Measurements from ENCODE around the gene RTL5. TPM values are rescaled to one million over a fixed set of nuclear protein-coding genes. Genes with fewer than 3 reads are reported as not detected.

RTL5 gene
- total RNA-seq, 2 donors from 2014 or later: 1.5 to 3.0 TPM

DNA sequence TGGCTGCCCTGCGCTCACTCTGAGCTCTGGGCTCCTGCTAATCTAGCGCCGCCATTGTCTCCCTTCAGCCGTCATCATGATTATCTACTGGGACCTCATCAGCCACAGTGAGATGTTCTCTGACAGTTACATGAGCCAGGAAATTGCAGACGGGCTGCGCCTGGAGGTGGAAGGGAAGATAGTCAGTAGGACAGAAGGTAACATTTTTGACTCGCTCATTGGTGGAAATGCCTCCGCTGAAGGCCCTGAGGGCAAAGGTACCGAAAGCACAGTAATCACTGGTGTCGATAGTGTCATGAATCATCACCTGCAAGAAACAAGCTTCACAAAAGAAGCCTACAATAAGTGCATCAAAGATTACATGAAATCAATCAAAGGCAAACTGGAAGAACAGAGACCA lies 28.1 kb upstream of the RTL5 start:
- H3K4me1 ChIP-seq: no peaks in the 10 kb centered on the region
- no peak overlapping the region for H3K4me3 ChIP-seq
- no peak overlapping the region for H3K27ac ChIP-seq
- no peaks in the 10 kb centered on the region for H3K9me3 ChIP-seq
- H3K36me3 ChIP-seq: no peaks in the 10 kb centered on the region
- DNase-seq (ENCODE audit: low spot score): no peak
- no peak for TF ChIP-seq CTCF (IDR thresholded peaks at IDR 0.05)
- no peaks in the 10 kb centered on the region for H3K27me3 ChIP-seq

- H3K27ac ChIP-seq: no peak overlapping the region
- TF ChIP-seq CTCF (IDR thresholded peaks at IDR 0.05): no peak
- no peaks in the 10 kb centered on the region for H3K27me3 ChIP-seq
- no peak for DNase-seq (ENCODE audit: low spot score)
- H3K4me1 ChIP-seq: no peaks in the 10 kb centered on the region
- no peaks in the 10 kb centered on the region for H3K9me3 ChIP-seq
- no peaks in the 10 kb centered on the region for H3K36me3 ChIP-seq
- no peak overlapping the region for H3K4me3 ChIP-seq
These were observed 27.1 kb upstream of the RTL5 start for GRCh38 chrX:72158773-72159172.

DNA sequence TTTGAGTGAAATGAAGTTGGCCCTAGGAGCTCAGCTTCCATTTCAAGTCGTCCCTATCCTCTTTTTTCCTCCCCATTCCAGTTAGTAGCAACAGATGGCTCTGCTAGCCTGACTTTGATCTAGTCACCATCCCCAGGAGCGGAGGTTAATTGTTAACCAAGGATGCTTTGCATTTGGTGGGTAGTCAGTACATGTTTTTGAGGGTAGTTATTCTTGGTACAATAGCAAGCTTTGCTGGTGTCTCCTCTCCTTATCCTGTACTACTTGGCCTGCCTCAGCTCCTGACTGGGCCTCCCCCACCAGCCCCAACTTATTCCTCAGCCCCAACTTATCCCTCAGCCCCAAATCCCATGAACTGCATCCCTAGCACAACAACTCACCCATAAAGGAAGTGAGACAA lies 14.8 kb upstream of the RTL5 start:
- TF ChIP-seq CTCF (IDR thresholded peaks at IDR 0.05): no peak
- no peak for DNase-seq (ENCODE audit: low spot score)
- no peaks in the 10 kb centered on the region for H3K27me3 ChIP-seq
- no peaks in the 10 kb centered on the region for H3K4me1 ChIP-seq
- no peaks in the 10 kb centered on the region for H3K36me3 ChIP-seq
- no peak overlapping the region for H3K4me3 ChIP-seq
- H3K9me3 ChIP-seq: no peaks in the 10 kb centered on the region
- no peak overlapping the region for H3K27ac ChIP-seq

DNA sequence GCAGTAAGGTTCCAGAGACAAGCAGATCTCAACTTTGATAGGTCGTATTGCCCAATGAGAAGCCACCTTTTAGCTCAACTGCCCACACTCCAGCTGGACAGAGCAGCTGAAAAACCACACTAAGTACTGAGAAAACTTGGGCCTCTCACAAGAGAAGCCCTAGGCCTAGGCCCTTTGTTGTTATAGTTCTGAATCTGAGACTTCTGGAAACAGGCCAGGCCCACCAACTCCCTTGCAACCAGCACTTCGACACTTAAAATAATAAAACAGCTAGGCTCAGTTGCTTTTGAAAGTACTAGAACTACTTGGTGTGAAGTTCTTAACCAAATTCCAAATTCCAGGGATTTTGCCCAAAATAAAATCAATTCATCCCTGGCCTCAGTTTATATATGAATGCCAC lies 13.5 kb upstream of the RTL5 start:
- no peak overlapping the region for H3K27ac ChIP-seq
- no peak overlapping the region for H3K4me3 ChIP-seq
- peaks cover under 1% of the 10 kb centered on the region for H3K36me3 ChIP-seq
- no peak for TF ChIP-seq CTCF (IDR thresholded peaks at IDR 0.05)
- H3K27me3 ChIP-seq: no peaks in the 10 kb centered on the region
- H3K4me1 ChIP-seq: no peaks in the 10 kb centered on the region
- no peak for DNase-seq (ENCODE audit: low spot score)
- H3K9me3 ChIP-seq: no peaks in the 10 kb centered on the region

DNA sequence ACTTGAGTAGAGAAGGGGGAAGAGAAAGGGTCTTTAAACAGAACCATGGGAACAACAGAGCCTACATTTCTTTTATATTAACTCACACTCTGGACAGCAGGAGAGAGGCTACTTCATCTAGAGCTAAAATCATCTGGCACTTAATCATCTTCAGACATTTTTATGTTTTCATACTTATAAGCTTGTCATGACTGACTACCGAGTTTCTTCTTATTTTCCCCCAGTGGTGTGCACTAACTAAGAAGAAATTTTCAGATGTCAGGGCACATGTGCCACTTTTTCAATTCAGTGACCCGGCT lies 11.8 kb upstream of the RTL5 start:
- Histone ChIP-seq H3K27ac (no peak overlapping the region), H3K27me3 (no peaks in the 10 kb centered on the region), H3K4me1 (no peaks in the 10 kb centered on the region), H3K4me3 (no peak overlapping the region), H3K36me3 (peaks cover 6% of the 10 kb centered on the region), H3K9me3 (no peaks in the 10 kb centered on the region)
- no peak for DNase-seq (ENCODE audit: low spot score)
- TF ChIP-seq CTCF (IDR thresholded peaks at IDR 0.05): no peak

DNA sequence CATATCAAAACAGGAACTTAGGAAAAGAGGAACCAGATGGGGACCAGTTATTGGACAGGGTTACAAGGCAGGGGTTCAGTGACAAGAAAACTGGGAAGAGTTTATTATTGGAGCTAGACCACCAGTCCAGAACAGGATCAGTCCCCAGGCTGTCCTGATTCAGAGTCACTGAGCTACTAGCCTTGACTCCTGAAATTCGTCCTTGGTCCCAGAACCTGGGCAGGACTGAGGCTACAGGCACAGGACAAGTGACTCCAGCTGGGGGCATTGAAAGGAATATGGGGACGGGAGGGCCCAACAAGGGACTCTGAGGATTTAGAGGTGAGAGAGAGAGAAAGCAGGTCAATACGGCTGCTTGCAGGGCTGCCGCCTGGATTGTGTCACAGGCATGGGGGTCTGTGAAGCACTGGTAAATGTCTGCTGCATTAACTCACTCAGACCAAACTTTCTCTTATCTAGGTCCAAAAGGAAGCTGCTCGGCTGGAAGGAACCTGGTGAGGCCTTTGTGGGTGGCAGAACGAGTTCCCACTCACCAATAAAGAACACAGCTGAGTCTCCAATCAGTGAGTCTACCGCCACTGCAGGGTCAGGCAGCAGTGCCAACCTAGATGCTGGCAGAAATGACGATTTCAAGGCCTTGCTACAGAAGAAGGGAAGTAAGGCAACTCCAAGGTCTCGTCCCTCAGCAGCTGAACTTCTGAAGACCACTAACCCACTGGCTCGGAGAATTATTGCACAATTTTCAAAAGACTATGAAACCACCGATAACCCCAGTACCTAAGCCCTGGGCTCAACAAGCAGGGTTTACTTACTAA lies 11.3 kb upstream of the RTL5 start:
- TF ChIP-seq CTCF (IDR thresholded peaks at IDR 0.05): no peak
- Histone ChIP-seq H3K4me3 (no peak overlapping the region), H3K27me3 (no peaks in the 10 kb centered on the region), H3K4me1 (no peaks in the 10 kb centered on the region), H3K27ac (no peak overlapping the region), H3K9me3 (no peaks in the 10 kb centered on the region), H3K36me3 (peaks cover 6% of the 10 kb centered on the region)
- DNase-seq (ENCODE audit: low spot score): no peak

All from right atrium auricular region (tissue), 2 donors.